PFSK-1 (cell line): ENCODE measurements around the gene WDFY2.

Experiments used
- FOXP2 ChIP-seq: optimal IDR thresholded peaks from 2 replicates; pipeline ENCODE3; 2011; ENCODE audit warnings: borderline replicate concordance, control low read depth, inconsistent platforms; ENCODE audit not compliant: insufficient read depth; ENCODE audit errors: extremely low read length, extremely low read depth
- POLR2AphosphoS5 ChIP-seq: IDR thresholded peaks from 2 replicates; pipeline ENCODE4 v1.6.1; 2012; ENCODE audit warnings: low read depth, mild to moderate bottlenecking, control low read depth, low read length, moderate library complexity
- REST ChIP-seq, 2 experiments: IDR thresholded peaks; 2 replicates each; pipeline versions ENCODE4 v1.6.1 to v1.8.0; 2011 to 2012; ENCODE audit warnings: low read depth in 2 of 2, low read length in 2 of 2, control low read depth in 1 of 2, inconsistent platforms in 1 of 2, mild to moderate bottlenecking in 1 of 2, moderate library complexity in 1 of 2; ENCODE audit not compliant: insufficient read depth in 1 of 2
- SIN3A ChIP-seq: IDR thresholded peaks from 2 replicates; pipeline ENCODE4 v1.6.1; 2012; ENCODE audit warnings: mild to moderate bottlenecking, low read length, moderate library complexity, borderline replicate concordance; ENCODE audit not compliant: insufficient read depth
- TAF1 ChIP-seq: IDR thresholded peaks from 2 replicates; pipeline ENCODE4 v1.6.1; 2012; ENCODE audit warnings: low read length, control low read depth, borderline replicate concordance; ENCODE audit not compliant: insufficient read depth

WDFY2 gene

DNA sequence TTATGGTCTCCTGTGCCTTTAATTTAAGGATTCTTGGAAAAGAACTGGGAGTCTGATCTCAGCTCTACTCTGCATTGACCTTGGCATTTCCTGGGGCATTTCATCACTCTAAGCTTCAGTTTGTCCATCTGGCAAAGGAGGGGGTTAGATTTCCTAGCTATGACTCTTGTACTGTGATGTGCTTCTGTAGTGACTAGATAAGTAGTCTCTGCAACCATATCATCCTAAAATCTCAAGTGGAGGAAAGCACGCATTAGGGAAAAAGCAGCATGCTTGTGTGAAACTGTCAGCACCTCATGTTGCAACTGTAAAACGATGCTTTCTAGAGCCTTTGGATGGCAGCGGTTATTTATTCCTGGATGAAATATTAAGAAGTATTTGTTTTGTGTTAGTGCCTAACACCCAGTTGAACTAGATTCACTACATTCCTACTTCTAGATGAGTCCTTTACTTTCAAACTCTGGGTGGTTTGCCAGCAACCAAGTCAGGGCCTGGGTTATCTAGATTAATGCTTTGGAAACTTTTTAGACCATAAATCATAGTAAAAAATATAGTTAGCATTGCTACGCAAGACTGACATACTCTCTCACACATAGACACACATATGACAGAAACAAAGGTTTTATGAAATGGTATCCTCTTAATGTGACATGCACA lies 6.8 kb downstream of the WDFY2 start:
- TF ChIP-seq POLR2AphosphoS5 (no peak), REST (IDR thresholded peaks at IDR 0.05; ENCODE audit: insufficient read depth in 1 of 2, low read depth in 2 of 2, low read length in 2 of 2) (no peak), TAF1 (no peak), SIN3A (no peak), FOXP2 (no peak)

DNA sequence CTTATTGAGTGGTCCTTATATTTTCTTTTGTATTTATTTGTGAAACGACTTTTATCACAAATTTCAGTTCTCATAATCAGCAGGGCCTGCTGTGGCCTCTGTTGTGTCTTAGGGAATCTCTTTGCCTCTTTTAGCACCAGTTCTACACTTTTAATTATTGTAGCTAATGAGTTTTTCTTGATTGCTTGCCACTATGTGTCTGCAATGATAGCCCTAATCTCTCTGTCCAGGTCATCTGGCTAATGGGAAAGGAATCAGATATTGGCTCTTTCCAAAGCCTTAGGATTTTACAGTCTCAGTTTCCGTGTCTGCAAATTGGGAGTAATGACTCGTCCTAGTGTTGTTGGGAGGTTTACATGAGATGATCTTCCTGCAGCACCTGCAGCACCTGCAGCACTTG lies 10.2 kb downstream of the WDFY2 start:
- TF ChIP-seq FOXP2 (no peak), SIN3A (no peak), TAF1 (no peak), POLR2AphosphoS5 (no peak), REST (IDR thresholded peaks at IDR 0.05; ENCODE audit: insufficient read depth in 1 of 2, low read depth in 2 of 2, low read length in 2 of 2) (no peak)

GRCh38 chr13:51595416-51595815 lies 11.2 kb downstream of the WDFY2 start:
- TF ChIP-seq SIN3A (no peak), TAF1 (no peak), FOXP2 (no peak), REST (IDR thresholded peaks at IDR 0.05; ENCODE audit: insufficient read depth in 1 of 2, low read depth in 2 of 2, low read length in 2 of 2) (no peak), POLR2AphosphoS5 (no peak)

- TF ChIP-seq REST (IDR thresholded peaks at IDR 0.05; ENCODE audit: insufficient read depth in 1 of 2, low read depth in 2 of 2, low read length in 2 of 2) (no peak), SIN3A (no peak), POLR2AphosphoS5 (no peak), TAF1 (no peak), FOXP2 (no peak)
Measured at GRCh38 chr13:51596541-51596940, 12.3 kb downstream of the WDFY2 start.
